GM21576 (cell line): ENCODE results near the gene FUT4.

Source experiments
- ATAC-seq: cut with Tn5 transposase; IDR thresholded peaks from one replicate; pipeline ENCODE4 v1.9.1; 2021; ENCODE audit warnings: mild to moderate bottlenecking, moderate library complexity; ENCODE audit not compliant: unreplicated experiment

The FUT4 gene

GRCh38 chr11:94597896-94598295 lies 54.2 kb downstream of the FUT4 start:
- no peak for ATAC-seq
